Eye (tissue), 1 donor: ENCODE data around the gene ABR.
A peak's percentile ranks its signal among the peaks of the same experiment; 100 is the strongest.

Experiments
- DNase-seq: peaks from one replicate; pipeline ENCODE4 v3.0.0-alpha.2; 2015

Gene ABR

DNA sequence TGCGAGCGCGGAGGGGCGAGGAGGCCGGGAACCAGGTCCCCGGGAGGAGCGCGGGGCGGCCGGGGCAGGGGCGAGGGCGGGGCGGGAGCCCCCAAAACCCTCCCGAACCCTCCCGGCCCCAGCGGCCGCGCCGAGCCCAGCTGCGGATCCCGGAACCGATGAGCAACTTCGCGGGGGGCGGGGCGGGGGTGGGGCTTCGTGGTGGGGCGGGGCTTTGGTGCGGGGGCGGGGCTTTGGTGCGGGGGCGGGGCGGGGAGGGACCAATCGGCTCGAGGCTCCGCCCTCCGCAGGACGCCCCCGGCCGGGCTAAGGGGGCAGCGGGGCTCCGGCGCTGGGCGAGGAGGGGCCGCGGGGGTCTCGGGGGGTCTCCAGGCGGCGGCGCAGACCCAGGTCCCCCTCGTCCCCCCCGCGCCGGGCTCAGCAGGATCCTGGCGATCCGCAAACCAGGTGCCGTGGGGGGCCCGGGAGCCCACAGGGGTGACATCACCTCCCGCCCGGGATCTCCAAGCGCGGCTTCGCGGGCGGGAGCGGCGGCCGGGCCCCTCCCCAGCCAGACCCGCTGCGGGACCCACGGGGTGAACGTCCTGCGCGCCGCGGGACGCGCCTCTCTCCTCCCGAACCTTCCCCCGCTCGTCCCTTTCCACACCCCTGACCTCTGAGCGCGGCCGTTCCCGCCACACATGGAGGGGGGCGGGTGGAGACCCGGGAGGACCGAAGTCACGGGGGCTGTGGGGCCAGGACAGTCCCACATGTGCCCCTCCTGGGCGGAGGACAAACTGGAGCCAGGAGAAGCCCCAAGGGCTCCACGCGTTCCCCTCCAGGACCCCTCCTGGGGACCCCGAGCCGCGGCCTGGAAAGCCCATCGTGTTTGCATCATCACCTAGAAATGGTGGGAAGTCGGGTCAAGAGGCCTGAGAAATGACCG lies at the start of gene ABR:
Gene ABR (minus strand): TSS at position 164 of the 925 bp plus-strand sequence. CDS start 254 bp downstream, outside the sequence.
- DNase-seq: peak; percentile 78

DNA sequence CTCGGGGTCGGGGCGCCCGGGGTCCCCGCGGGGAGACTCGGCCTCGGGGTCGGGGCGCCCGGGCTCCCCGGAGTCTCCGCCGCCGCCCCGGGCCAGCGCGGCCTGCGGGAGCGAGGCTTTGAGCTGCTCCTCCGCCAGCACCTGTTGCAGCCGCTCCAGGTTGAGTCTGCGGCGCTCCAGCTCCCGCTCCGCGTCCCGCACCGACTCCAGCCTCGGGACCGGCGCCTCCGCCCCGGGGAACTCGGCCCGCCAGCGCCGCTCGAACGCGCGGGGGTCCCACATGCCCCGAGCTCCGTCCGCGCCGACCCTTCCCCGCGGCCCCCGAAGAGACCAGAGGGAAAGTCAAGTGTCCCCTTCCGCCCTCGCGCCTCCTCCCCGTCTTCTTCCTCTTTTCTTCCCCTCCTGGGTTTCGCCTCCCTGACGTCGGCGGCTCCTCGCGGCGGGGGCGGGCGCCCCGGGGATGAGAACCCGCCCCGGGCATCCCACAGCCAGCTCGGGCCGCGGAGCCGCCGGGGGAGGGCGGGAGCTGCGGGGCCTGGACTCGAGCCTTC lies 49.6 kb upstream of the ABR start:
- DNase-seq: peak; percentile 63

DNA sequence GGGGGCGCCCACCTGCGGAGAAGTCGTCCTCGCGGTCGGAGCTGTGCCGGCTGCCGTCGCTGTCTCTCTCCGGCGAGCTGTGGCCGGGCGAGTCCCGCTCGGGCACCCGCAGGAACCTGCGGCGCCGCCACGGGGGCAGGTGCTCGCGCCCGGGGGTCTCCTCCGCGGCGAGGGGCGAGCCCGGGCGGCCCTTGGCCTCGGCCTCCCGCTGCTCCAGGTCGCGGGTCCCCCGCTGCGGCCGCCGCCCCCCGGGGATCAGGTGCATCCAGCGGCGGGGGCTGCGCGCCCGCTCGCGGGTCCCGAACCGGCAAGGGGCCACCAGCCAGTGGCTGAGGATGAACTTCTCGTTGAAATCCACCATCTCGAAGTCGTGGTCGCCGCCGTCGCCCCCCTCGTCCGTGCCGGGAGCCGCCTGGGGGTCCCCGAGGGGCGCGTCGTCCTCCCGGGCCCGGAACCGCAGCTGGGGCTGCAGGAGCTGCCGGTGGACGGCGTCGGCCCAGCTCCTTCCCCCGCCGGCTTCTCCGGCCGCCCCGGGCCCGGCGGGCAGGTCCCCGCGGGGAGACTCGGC lies 49.1 kb upstream of the ABR start:
- DNase-seq: no peak

DNA sequence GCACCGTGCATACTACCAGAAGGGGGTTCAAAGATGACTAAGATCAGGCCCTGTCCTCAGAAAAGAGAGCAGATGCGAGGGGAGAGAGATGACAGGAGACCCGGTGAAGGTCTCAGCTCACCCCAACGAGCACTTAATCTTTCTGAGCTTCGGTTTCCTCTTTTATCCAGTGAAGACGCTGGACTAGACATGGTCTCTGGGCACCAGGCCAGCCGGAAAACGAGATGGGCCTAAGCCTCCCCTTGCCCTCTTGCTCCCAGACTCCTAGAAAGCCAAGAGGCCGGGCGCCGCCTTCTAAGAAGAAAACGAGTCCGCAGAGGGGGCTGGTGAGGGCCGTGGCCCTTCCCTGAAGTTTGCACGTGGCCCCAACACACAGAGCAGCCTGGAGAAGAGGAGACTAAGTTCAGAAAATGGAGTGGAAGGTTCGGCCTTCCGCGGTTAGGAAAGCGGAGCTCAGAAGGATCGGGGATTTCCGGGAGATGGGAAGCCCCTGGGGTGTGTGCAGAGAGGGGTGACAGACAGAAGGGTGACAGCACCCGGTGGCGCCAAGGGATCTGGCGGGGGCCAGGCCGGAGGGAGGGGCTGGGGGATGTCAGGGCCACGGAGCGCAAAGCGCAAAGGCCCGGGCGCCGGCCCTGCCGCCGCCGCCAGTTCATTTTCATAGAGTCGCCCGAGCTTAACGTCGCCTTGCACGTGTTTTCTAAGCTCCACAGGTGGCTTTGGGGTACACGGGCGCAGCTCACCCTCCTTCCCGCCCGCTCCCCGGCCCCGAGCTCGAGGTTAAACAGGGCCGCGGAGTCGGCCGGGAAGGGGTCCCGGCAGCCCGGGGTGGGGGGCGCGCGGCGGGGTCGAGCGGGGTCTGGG lies 48.4 kb upstream of the ABR start:
- DNase-seq: no peak

DNA sequence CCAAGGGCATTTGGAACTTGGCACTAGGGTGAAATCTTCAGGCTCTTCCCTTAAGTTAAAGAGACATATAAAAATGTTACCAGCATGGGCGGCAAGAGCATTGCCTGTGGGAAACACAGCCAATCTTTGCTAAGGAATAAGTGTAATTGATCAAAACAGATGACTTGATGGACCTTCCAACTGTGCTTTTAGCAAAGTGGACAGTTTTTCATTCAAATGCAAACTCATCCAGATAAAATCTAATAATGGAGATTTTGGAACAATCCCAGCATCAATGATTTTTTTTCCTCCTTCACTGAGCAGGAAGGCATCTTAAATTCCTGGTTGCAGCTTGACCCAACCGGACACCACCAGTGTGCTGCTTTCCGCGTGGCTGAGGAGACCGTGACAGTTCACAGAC lies 47.6 kb upstream of the ABR start:
- DNase-seq: no peak

DNA sequence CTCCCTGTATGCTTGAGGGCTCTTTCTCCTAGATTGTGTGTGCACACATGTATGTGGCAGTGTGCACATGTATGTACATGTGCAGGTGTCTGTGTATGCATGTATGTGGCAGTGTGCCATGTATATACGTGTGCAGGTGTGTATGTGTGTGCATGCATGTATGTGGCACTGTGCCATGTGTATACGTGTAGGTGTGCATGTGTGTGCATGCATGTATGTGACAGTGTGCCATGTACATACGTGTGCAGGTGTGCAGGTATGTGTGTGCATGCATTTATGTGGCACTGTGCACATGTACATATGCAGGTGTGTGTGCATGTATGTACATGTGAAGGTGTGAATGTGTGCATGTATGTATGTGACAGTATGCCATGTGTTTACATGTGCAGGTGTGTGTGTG lies 46.5 kb upstream of the ABR start:
- no peak for DNase-seq

DNA sequence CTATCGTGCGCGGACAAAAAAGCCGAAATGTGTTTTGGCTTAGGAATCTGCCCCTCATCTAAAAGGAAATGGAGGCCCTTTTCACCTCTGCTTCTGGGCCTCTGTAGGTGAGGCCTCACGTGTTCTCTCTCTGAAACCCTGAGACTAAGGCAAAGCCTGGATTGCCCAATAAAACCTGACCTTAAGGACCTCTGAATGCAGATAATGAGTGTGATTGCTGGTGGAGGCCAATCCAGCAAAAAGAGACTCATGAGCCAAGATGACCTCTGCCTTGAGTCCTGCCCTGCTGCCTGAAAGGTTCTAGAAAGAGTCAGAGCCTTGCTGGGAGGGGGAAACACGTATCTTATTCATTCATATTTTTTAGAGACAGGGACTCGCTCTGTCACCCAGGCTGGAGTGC lies 44.5 kb upstream of the ABR start:
- no peak for DNase-seq

DNA sequence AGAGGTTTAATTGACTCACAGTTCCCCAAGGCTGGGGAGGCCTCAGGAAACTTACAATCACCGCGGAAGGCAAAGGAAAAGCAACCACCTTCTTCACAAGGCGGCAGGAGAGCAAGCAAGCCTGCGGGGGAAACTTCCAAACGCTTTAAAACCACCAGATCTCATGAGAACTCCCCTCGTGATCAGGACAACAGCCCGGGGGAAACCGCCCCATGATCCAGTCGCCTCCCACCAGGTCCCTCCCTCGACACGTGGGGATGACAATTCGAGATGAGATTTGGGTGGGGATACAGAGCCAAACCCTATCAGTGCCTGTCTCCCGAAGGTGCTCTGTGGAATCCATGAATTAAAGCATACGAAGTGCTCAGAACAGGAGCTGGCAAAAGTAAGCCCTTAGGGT lies 43.9 kb upstream of the ABR start:
- DNase-seq: no peak

DNA sequence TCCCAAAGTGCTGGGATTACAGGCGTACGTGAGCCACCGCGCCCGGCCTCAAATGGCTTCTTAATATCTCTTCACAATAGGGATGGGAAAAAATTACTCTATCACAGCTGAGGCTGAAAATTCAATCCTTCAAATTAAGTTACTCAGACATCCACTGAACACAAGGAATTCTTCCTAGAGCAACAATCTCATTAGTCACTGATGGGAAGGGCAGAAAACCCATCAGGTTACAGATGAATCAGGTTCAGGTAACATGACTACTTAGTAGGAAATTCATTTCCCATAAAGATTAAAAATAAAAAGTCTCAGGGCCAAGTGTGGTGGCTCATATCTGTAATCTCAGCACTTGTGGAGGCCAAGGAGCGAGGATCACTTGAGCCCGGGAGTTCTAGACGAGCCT lies 42.5 kb upstream of the ABR start:
- no peak for DNase-seq

DNA sequence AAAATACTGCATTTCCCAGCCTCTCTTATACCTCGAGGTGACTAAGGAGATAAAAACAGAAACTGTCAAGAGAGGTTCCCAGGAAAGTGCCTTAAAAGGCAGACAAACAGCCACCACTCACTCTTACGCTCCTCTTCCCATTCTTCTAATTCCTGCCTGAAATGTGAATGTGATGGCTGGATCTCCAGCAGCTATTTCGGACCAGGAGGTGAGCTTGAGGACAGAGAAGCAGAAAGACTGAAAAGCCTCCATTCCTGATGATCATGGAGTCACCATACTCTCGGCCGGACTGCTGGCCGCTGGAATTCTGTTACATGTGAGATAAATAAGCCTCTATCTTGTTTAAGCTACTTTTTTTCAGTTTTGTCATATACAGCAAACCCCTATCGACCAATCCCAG lies 41.4 kb upstream of the ABR start:
- DNase-seq: no peak

DNA sequence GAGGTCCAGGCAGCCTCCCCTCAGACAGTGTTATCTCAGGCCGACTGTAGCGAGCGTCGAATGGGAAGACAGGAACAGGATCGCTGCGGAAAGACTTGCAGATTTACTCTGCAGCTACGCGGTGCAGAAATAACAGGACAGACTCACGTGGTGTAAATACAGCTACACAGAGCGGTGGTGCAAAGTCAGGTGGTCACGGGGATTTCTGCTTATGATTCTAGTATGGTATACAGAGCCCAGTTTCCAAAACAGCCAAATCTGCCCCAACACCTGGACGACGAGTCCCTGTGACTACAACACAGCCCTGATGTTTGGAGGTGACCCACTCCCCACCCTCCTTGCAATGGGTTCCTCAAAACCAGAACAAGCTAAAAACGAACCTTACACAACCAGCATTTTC lies 40.6 kb upstream of the ABR start:
- no peak for DNase-seq

DNA sequence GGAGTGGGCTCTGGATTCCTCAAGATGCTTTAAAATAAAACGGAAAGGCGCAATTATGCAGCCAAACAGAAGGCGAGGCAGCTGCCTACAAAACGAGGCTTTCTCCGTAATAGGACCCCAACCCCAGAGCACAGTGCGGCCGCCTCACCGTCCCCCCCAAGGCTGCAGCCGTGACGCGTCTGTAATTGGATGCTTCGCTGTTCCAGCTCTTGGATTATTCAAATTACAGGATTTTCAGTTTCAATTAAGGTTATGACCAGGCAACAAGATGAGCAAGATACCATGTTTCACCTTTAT lies 37.3 kb upstream of the ABR start:
- DNase-seq: no peak

DNA sequence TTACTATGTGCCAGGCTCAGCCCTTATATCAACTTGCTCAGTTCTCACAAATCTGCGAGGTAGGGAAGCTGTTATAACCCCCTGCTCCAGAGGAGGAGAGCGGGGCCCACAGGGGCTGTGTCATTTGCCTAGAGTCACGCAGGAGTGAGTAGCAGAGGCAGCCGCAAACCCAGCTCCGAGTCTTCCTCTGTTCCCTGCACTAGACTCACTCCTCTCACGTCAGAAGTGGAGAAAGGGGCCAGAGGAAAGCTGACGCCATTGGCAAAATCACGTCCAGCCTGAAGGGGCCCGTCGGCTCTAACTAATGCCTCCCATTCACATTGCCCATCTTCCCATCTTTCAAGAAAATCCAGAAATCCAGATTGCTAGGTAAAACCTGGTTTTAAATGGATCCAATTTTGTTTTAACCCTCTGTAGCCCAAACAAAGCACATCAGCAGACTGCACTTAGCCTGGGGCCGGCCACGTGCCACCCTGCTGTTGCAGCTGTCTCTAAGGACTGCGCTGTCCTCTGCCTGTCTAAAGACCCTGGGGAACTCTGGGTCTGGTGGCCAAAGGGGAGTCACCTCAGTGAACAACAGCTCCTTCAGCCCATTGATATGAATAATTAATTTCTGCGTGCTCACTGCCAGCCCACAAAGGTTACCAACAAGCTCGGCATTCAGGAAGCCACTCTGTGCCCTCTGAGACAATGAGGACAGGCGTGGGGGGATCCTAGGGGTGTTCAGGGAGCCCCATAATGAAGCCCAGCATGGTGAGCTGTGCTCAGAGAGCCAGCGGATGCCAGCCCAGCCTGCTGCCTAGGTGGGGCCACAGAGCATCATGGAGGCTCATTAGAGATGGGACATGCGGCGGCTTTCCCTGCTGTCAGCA lies 36.7 kb upstream of the ABR start:
- DNase-seq: peak; percentile 66

DNA sequence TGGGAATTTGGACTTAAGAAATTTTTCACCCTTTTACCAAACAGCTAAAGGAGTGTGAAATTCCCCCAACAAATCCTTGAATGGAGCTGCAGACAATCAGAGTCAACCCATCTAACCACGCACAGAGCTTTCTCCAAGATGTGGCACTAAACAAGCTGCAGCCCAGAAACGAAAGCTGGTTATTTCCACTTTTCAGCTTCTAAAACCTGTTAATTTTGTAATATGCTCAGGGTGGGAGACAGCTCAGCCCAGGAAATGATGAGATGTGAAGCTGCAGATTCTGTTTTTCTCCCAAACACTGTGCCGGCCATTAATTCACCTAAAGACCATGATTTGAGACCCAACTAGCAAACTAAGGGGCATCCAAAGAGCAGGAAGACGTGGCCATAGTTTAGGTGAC lies 33.2 kb upstream of the ABR start:
- DNase-seq: no peak

DNA sequence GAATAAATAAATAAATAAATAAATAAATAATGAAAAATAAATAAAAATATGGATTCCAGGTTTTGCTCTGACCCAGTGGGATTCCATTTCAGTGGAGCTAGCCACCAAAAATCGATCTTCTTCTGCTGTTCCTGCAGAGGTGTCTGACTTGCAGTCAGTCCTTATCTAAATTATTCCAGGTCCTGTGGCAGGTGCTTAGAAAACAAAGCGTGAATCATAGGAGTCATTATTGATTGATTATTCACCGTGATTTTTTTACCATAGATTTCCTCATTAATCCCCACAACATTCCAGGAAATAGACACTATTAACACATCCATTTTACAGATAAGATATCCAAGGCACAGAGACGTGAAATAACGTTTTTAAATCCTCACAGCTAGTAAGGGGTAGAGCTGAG lies 31.5 kb upstream of the ABR start:
- DNase-seq: peak; percentile 0

DNA sequence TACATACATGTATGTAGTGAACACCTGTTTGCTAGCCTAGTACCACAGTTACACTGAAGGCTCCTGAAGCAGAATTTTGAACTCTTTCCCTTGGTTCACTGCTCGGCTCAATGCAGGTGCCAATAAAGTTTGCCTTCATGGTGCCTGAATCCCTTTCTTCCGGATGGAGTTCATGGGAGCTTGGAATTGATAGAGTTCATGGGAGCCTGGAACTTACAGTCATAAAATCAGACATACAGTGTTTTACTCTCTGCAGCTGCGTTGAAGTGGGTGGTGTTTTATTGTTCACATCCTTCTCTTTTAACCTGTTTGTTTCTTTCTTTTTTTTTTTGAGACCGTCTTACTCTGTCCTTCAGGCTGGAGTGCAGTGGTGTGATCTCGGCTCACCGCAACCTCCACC lies 29.2 kb upstream of the ABR start:
- DNase-seq: peak; percentile 0

DNA sequence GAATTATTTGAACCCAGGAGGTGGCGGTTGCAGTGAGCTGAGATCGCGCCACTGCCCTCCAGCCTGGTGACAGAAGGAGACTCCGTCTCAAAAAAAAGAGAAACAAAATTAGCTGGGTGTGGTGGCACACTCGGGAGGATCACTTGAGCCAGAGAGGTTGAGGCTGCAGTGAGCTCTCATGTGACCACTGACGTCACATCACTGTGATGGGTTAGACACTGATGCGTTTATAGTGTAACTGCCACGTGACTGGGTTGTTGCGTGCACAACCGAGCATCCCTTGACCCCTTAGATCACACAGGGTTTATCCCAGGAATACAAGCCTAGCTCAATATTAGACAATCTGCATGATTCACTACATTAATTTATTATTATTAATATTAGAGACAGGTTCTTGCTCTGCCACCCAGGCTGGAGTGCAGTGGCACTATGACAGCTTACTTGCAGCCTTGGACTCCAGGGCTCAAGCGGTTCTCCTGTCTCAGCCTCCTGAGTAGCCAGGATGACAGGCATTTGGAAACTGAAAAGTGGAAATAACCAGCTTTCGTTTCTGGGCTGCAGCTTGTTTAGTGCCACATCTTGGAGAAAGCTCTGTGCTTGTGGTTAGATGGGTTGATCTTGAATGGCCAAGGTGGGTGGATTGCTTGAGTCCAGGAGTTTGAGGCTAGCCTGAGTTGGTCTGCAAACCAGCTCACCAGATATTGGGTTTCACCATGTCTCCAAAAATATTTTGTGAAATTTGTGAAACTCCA lies 26.4 kb upstream of the ABR start:
- DNase-seq: peak; percentile 0

DNA sequence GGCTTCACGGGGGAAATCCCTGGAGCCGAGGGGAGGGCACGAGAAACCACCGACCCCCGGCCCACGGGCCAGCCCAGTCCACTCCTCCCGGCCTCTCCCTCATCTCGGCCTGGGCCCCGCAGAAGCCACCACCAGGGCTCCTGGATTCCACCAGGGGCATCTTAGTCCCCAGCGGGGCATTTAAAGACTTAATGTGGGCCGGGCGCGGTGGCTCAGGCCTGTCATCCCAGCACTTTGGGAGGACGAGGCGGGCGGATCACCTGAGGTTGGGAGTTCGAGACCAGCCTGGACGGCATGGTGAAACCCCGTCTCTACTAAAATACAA lies 24.1 kb upstream of the ABR start:
- no peak for DNase-seq

DNA sequence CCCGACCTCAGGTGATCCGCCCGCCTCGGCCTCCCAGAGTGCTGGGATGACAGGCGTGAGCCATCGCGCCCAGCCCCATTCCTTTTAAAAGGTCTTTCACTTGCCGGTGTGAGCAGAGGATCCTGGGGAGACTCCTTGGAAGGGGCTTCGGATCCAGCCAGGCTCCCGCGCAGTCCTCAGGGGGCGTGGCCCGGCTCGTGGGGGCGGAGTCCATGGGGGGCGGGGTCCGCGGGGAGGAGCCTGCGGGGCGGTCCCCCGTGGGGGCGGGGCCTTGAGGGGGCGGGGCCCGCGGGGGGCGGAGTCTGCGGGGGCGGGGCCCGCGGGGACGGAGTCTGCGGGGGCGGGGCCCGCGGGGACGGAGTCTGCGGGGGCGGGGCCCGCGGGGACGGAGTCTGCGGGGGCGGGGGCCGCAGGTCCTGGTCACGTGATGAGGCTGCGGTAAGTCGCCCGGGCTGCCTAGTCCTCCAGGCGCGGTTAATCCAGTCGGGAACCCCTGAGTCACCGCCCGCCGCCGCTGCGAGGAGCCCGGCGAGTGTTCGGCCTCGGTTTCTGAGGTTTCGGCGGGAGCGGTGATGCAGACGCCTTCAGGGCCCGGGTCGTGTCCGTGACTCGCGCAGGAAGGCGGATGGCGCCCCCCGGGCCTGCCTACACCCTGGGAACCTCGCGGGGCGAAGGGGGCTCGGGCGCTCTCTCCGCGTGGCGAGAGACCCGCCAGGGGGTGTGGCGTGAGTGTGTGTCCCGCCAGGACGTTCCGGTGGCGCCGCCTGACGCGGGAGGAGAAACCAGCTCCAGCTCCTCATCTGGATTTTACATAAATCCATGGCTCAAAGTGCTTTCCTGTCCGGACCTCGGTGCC lies 23.6 kb upstream of the ABR start:
- DNase-seq: peak; percentile 72

DNA sequence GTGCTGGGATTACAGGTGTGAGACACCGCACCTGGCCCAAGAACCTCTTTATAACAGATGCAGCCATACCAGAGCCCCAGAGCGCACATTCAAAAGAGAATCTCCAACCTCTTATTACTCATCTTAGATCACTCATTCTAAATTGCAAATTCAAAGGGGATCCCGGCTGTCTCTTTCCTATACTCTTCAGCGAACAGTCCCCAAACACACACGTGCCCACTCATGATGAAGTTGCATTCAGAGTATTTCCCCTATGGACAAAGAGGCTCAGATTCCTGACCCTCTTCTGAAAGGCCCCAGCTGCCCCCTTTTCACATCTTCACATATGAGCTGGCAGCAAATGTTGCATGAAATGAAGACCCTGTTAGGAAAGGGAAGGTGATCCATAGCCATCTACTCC lies 22.5 kb upstream of the ABR start:
- peak; percentile 52 for DNase-seq

DNA sequence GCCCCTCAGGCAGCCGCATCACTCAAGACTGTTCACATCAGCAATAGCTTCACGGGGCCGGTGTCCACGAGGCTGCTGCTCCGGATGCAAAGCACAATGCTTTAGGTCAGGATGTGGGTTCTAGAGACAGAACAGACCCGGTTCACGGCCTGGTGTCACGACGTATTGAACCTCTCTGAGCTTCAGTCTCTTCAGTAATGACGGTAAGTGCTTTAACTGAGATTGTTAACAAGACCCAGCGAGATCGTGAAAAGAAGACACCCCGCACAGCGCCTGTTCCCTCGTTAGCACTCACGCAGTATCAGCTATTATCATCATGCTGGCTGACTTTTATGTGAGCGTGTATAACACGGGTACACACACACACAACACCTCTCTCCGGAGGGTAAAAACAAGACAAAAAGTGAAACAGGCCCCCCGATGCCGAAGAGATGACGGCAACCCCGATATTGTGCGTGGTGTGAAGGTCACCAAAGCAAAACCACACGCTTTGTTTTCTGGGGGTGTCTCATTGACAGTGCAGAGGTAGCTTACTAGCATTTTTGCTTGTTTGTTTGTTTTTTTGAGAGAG lies 21.4 kb upstream of the ABR start:
- DNase-seq: peak; percentile 4
